Hepatocyte (in vitro differentiated cells): Measurements from ENCODE around the gene TAOK3. TPM values are rescaled to one million over a fixed set of nuclear protein-coding genes. Genes with fewer than 3 reads are reported as not detected.

Experiments used
- DNase-seq: peaks from one replicate; pipeline ENCODE4 v3.0.0-alpha.2; 2016; ENCODE audit warnings: low spot score
- H2AFZ ChIP-seq: fragments of 200-600 bp; sonication (generic); 2 replicates; pipeline ENCODE4 v1.6.0; 2016; ENCODE audit warnings: antibody characterized with exemption, mild to moderate bottlenecking
- H3K27ac ChIP-seq: fragments of 200-600 bp; sonication (generic); 2 replicates; pipeline ENCODE4 v1.5.1; 2016; ENCODE audit warnings: mild to moderate bottlenecking
- H3K27me3 ChIP-seq: fragments of 200-600 bp; sonication (generic); 2 replicates; pipeline ENCODE4 v1.6.1; 2016
- H3K36me3 ChIP-seq: fragments of 200-600 bp; sonication (generic); replicated peaks from 2 replicates; pipeline ENCODE4 v1.5.1; 2016; ENCODE audit warnings: low read depth; ENCODE audit not compliant: insufficient read depth
- H3K4me1 ChIP-seq: fragments of 200-600 bp; sonication (generic); 2 replicates; pipeline ENCODE4 v1.5.1; 2016; ENCODE audit warnings: mild to moderate bottlenecking, moderate library complexity; ENCODE audit not compliant: insufficient read depth
- H3K4me2 ChIP-seq: fragments of 200-600 bp; sonication (generic); 2 replicates; pipeline ENCODE4 v1.6.0; 2016
- H3K4me3 ChIP-seq: fragments of 200-600 bp; sonication (generic); 2 replicates; pipeline ENCODE4 v1.5.1; 2016; ENCODE audit warnings: mild to moderate bottlenecking
- H3K79me2 ChIP-seq: fragments of 200-600 bp; sonication (generic); 2 replicates; pipeline ENCODE4 v1.6.0; 2017; ENCODE audit warnings: mild to moderate bottlenecking
- H3K9me2 ChIP-seq: fragments of 200-600 bp; sonication (generic); replicated peaks from 2 replicates; pipeline ENCODE4 v1.6.0; 2017; ENCODE audit warnings: mild to moderate bottlenecking; ENCODE audit not compliant: insufficient read depth
- H3K9me3 ChIP-seq: fragments of 200-600 bp; sonication (generic); 2 replicates; pipeline ENCODE4 v1.5.1; 2016; ENCODE audit warnings: low read depth, mild to moderate bottlenecking
- H4K20me1 ChIP-seq: fragments of 200-600 bp; sonication (generic); 2 replicates; pipeline ENCODE4 v1.6.0; 2016; ENCODE audit warnings: mild to moderate bottlenecking; ENCODE audit not compliant: insufficient read depth, poor library complexity, severe bottlenecking
- CTCF ChIP-seq: fragments of 200-600 bp; sonication (generic); IDR thresholded peaks from 2 replicates; pipeline ENCODE4 v1.5.1; 2016; ENCODE audit warnings: antibody characterized with exemption, mild to moderate bottlenecking; ENCODE audit not compliant: poor library complexity
- EZH2 ChIP-seq: fragments of 200-600 bp; sonication (generic); IDR thresholded peaks from 2 replicates; pipeline ENCODE4 v1.6.1; 2016; ENCODE audit warnings: antibody characterized with exemption, mild to moderate bottlenecking, borderline replicate concordance
- EZH2phosphoT487 ChIP-seq: fragments of 200-600 bp; sonication (generic); IDR thresholded peaks from one replicate; pipeline ENCODE4 v1.6.1; 2018; ENCODE audit warnings: antibody characterized with exemption, mild to moderate bottlenecking, low read depth, moderate library complexity; ENCODE audit not compliant: unreplicated experiment, severe bottlenecking
- WGBS: methylation state at CpG from one replicate; pipeline ENCODE4 v1.1.6; 2016; ENCODE audit warnings: low lambda C conversion rate; ENCODE audit errors: missing lambda C conversion rate; 5-methylcytosine and 5-hydroxymethylcytosine counted together
- polyA plus RNA-seq: library from polyadenylated mRNA; unstranded; fragments of >200 nt; fragmentation: Nextera tagmentation; extraction: Ambion mirVana; gene quantifications from 2 replicates; pipeline ENCODE4 v1.2.1, GENCODE V29; 2016
- total RNA-seq: library from RNA; depleted of rRNA; stranded (reverse); fragments of >200 nt; gene quantifications from 2 replicates; pipeline ENCODE4 v1.2.3, GENCODE V29; 2014

TAOK3 gene
- total and polyA plus RNA-seq, 2 experiments from 2014 or later: 19.1 to 28.7 TPM

GRCh38 chr12:118375348-118375747, 2.6 kb upstream of the TAOK3 start:
- no peak for TF ChIP-seq EZH2
- no peak for TF ChIP-seq EZH2phosphoT487
- TF ChIP-seq CTCF: no peak
- no peak overlapping the region for H3K4me3 ChIP-seq
- peaks cover 22% of the 10 kb centered on the region for H3K4me1 ChIP-seq
- 85% methylated on average over 10 of the region's 10 CpGs for WGBS
- peak overlapping the region; percentile 89 for H3K4me2 ChIP-seq
- no peaks in the 10 kb centered on the region for H3K9me2 ChIP-seq
- no peak overlapping the region for H3K27ac ChIP-seq
- peaks cover 55% of the 10 kb centered on the region for H3K79me2 ChIP-seq
- H3K36me3 ChIP-seq: no peaks in the 10 kb centered on the region
- H3K27me3 ChIP-seq: no peaks in the 10 kb centered on the region
- no peaks in the 10 kb centered on the region for H3K9me3 ChIP-seq
- peak overlapping the region; percentile 72 for H2AFZ ChIP-seq
- DNase-seq: no peak
- H4K20me1 ChIP-seq: peaks cover 6% of the 10 kb centered on the region

- 93% methylated on average over 5 of the region's 5 CpGs for WGBS
- Histone ChIP-seq H4K20me1 (peaks cover 7% of the 10 kb centered on the region), H3K9me2 (no peaks in the 10 kb centered on the region), H3K4me3 (no peak overlapping the region), H3K36me3 (no peaks in the 10 kb centered on the region), H2AFZ (no peak overlapping the region), H3K27ac (no peak overlapping the region), H3K9me3 (no peaks in the 10 kb centered on the region), H3K79me2 (peaks cover 58% of the 10 kb centered on the region), H3K27me3 (no peaks in the 10 kb centered on the region), H3K4me1 (peaks cover 22% of the 10 kb centered on the region), H3K4me2 (no peak overlapping the region)
- no peak for DNase-seq
- TF ChIP-seq CTCF (no peak), EZH2 (no peak), EZH2phosphoT487 (no peak)
These were observed 2.2 kb upstream of the TAOK3 start for GRCh38 chr12:118374909-118375308.

- Histone ChIP-seq H3K4me1 (peaks cover 22% of the 10 kb centered on the region), H3K27ac (peak overlapping the region; percentile 87), H3K9me3 (no peaks in the 10 kb centered on the region), H4K20me1 (peaks cover 4% of the 10 kb centered on the region), H3K27me3 (no peaks in the 10 kb centered on the region), H3K4me2 (peak overlapping the region; percentile 76), H3K36me3 (no peaks in the 10 kb centered on the region), H3K79me2 (peaks cover 60% of the 10 kb centered on the region), H2AFZ (no peak overlapping the region), H3K4me3 (no peak overlapping the region), H3K9me2 (no peaks in the 10 kb centered on the region)
- WGBS: 89% methylated on average over 14 of the region's 14 CpGs
- TF ChIP-seq EZH2 (no peak), EZH2phosphoT487 (no peak), CTCF (no peak)
- DNase-seq: no peak
These were observed 1.5 kb upstream of the TAOK3 start for GRCh38 chr12:118374126-118374725.
